Measurements from ENCODE around the gene PRELP.

Gene PRELP

DNA sequence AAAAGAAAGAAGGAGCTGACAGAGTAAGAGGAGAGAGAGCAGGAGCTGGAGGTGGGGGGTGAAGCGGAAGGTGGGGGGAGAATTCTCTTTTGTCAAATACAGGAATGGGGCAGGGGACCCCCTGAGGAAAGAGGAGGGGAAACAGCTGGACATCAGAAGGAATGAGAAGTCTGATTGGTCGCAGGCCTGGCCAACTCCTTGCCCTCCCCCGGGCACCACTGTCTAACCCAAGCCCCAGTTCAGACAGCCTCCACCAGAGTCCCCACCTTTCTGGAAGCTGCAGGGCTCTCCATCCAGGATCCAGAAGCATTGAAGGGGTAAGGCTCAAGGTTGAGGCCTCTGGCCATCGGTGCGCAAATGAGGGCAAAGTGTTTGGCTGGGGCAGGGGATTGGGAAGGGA, 18.3 kb downstream of the PRELP start, which contains the start of gene OPTC:
TSS of gene OPTC (plus strand) at position 253 of the 400 bp plus-strand sequence. CDS start 1,853 bp downstream, outside the sequence.
- H3K4me3 ChIP-seq (ENCODE audit: low read depth, low read length): no peak within 1 kb of the TSS
- no peak for DNase-seq (ENCODE audit: low read depth)
- TF ChIP-seq, protein P1, sequence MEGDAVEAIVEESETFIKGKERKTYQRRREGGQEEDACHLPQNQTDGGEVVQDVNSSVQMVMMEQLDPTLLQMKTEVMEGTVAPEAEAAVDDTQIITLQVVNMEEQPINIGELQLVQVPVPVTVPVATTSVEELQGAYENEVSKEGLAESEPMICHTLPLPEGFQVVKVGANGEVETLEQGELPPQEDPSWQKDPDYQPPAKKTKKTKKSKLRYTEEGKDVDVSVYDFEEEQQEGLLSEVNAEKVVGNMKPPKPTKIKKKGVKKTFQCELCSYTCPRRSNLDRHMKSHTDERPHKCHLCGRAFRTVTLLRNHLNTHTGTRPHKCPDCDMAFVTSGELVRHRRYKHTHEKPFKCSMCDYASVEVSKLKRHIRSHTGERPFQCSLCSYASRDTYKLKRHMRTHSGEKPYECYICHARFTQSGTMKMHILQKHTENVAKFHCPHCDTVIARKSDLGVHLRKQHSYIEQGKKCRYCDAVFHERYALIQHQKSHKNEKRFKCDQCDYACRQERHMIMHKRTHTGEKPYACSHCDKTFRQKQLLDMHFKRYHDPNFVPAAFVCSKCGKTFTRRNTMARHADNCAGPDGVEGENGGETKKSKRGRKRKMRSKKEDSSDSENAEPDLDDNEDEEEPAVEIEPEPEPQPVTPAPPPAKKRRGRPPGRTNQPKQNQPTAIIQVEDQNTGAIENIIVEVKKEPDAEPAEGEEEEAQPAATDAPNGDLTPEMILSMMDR (conservative IDR thresholded peaks at IDR 0.05; ENCODE audit: low read depth, low read length): no peak

DNA sequence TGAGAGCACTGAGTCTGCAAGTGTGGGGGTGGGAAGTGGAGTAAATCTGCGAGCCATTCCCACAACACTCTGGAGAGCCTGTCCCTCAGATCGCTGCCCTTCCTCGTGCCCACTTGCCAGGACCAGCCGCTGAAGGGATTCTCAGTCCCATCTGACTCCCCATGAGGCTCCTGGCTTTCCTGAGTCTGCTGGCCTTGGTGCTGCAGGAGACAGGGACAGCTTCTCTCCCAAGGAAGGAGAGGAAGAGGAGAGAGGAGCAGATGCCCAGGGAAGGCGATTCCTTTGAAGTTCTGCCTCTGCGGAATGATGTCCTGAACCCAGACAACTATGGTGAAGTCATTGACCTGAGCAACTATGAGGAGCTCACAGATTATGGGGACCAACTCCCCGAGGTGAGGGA, 20.2 kb downstream of the PRELP start:
- H3K4me3 ChIP-seq (ENCODE audit: low read depth, low read length): no peak overlapping the region
- DNase-seq (ENCODE audit: low read depth): no peak
- TF ChIP-seq, protein P1 (conservative IDR thresholded peaks at IDR 0.05; ENCODE audit: low read depth, low read length): no peak

DNA sequence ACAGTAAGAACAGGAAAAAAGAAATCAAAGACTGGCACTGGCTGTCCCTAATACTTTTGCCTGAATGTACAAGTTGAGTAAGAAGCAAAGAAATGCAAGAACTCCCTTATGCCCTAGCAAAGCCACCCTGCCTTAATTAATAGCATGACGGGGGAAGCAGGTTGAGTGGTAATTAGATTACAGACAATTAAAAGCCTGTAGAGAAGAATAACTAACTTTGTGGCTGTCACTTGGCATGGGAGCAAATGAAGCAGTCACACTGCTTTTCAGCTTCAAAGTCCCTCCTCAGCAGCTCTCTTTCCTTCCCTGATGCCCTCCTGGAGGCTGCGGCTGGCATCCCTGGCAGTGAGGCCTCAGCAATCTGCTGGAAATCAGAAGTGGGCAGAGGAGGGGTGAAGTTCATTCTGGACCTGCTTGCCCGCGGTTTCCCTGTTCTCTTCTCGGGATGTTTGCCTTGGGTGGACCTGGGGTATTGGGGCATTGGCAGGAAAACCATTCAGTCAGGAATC, 21.7 kb downstream of the PRELP start:
- no peak for DNase-seq (ENCODE audit: low read depth)
- TF ChIP-seq, protein P1 (conservative IDR thresholded peaks at IDR 0.05; ENCODE audit: low read depth, low read length): no peak
- H3K4me3 ChIP-seq (ENCODE audit: low read depth, low read length): no peak overlapping the region

DNA sequence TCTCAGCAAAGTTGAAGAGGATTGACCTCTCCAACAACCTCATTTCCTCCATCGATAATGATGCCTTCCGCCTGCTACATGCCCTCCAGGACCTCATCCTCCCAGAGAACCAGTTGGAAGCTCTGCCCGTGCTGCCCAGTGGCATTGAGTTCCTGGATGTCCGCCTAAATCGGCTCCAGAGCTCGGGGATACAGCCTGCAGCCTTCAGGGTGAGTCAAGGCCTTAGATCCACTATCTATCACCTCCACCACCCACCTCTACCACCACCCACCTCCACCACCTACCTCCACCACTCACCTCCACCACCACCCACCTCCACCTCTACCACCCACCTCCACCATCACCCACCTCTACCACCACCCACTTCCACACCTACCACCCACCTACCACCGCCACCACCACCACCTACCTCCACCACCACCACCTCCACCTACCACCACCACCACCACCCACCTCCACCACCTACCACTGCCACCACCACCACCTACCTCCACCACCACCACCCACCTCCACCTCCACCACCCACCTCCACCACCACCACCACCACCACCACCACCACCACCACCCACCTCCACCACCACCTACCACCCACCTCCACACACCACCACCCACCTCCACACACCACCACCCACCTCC, 24.2 kb downstream of the PRELP start:
- TF ChIP-seq, protein P1 (conservative IDR thresholded peaks at IDR 0.05; ENCODE audit: low read depth, low read length): no peak
- no peak overlapping the region for H3K4me3 ChIP-seq (ENCODE audit: low read depth, low read length)
- no peak for DNase-seq (ENCODE audit: low read depth)

DNA sequence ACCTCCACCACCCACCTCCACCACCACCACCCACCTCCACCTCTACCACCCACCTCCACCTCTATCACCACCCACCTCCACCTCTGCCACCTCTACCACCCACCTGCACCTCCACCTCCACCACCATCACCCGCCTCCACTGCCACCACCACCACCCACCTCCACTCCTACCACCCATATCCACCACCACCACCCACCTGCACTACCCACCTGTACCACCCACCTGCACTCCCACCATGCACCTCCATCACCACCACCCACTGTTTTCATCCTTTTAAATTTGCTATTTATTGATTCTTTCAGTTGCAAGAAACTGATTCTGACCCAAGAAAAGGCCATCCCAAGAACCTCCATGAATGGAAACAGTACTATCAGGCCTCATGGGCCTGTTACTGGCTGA, 24.7 kb downstream of the PRELP start:
- DNase-seq (ENCODE audit: low read depth): no peak
- TF ChIP-seq, protein P1 (conservative IDR thresholded peaks at IDR 0.05; ENCODE audit: low read depth, low read length): no peak

DNA sequence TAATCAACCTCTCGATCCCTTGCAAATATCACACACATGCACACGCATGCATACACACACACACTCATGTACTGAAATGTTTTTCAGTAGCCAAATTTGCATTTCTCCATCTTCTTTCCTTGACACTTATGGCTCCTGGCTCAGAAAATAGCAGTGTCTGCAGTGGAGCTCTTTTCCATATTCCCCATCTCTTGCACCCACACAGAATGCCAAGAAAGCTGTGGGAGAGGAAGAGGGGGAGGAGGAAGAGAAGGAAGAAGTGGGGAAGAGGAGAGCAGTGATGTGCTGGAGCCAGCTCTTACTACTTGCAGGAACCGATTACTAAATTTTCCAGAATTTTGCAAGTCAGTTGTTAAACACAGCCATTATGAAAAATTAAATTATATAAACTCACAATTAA, 28.2 kb downstream of the PRELP start:
- H3K4me3 ChIP-seq (ENCODE audit: low read depth, low read length): no peak overlapping the region
- no peak for DNase-seq (ENCODE audit: low read depth)
- TF ChIP-seq, protein P1 (conservative IDR thresholded peaks at IDR 0.05; ENCODE audit: low read depth, low read length): no peak

More for the DNA sequence above, 24.7 kb downstream of the PRELP start:
- no peak overlapping the region for H3K4me3 ChIP-seq (ENCODE audit: low read depth, low read length)

All from choroid plexus epithelial cell (primary cell).